Measurements from ENCODE around the gene NEURL4.

- TF ChIP-seq CTCF (IDR thresholded peaks at IDR 0.05; ENCODE audit: low read depth, low read length) (no peak), EZH2phosphoT487 (IDR thresholded peaks at IDR 0.05; ENCODE audit: low read depth) (no peak)
These were observed 21.2 kb downstream of the NEURL4 start for GRCh38 chr17:7307686-7308624.
